HepG2 (cell line): Measurements from ENCODE around the gene CCZ1B. TPM values are rescaled to one million over a fixed set of nuclear protein-coding genes. Genes with fewer than 3 reads are reported as not detected.
"Not testable (repeated sequence)": the region's sequence is repeated elsewhere in the genome, so short reads cannot be mapped to it uniquely, and the experiment has no call there.

ENCODE experiments used
- ATAC-seq: fragments of 200-7000 bp; cut with Tn5 transposase; 3 replicates; pipeline ENCODE4 v1.9.1; 2020; ENCODE audit warnings: mild to moderate bottlenecking, moderate library complexity
- BruUV-seq: library from RNA; stranded (reverse); fragments of 400-500 nt; replicated peaks from 2 replicates; lab custom pipeline; 2021; lab: Mats Ljungman, UMichigan
- CTCF ChIA-PET: fragments of 300-600 bp; formaldehyde crosslinking; extraction: SDS; loops from one replicate; lab custom pipeline; 2021; ENCODE audit warnings: low total read pairs, inconsistent platforms, low intra/inter-chr PET ratio; lab: Yijun Ruan, JAX
- POLR2A ChIA-PET: fragments of 350-600 bp; sonication (Branson Sonifier 250); formaldehyde crosslinking; loops from one replicate; lab custom pipeline; 2020; ENCODE audit warnings: antibody characterized with exemption, inconsistent platforms; lab: Yijun Ruan, JAX
- DNase-seq: peaks from one replicate; pipeline ENCODE4 v3.0.0-alpha.2; 2015; ENCODE audit warnings: low spot score
- FAIRE-seq: peaks from 3 replicates; lab custom pipeline; 2011; peaks lifted over from hg19 to GRCh38; lab: Jason Lieb, UNC
- H2AFZ ChIP-seq: one replicate; pipeline ENCODE4 v1.6.1; 2011; ENCODE audit warnings: low read length, inconsistent platforms
- H3K27ac ChIP-seq: fragments of 300-600 bp; 3 replicates; pipeline ENCODE4 v1.8.0; 2011; ENCODE audit warnings: mixed run types, mild to moderate bottlenecking, mixed read lengths, low read length, inconsistent platforms; ENCODE audit not compliant: insufficient read depth; ENCODE audit errors: extremely low read length
- H3K27me3 ChIP-seq, 2 experiments: fragments of 200-600 bp in 1 of 2; 2 replicates in 1 of 2; 3 replicates in 1 of 2; pipeline versions ENCODE4 v1.6.0 to v1.8.0; 2011; ENCODE audit warnings: low read length in 2 of 2, mild to moderate bottlenecking in 2 of 2, moderate library complexity in 2 of 2, inconsistent platforms in 1 of 2; ENCODE audit not compliant: insufficient read depth in 2 of 2, control insufficient read depth in 1 of 2
- H3K36me3 ChIP-seq, 2 experiments: fragments of 200-600 bp in 1 of 2; replicated peaks in 1 of 2; 2 replicates in 1 of 2; 3 replicates in 1 of 2; pipeline versions ENCODE4 v1.5.1 to v1.8.0; 2011; ENCODE audit warnings: low read length in 2 of 2, inconsistent platforms in 1 of 2; ENCODE audit not compliant: insufficient read depth in 2 of 2, control insufficient read depth in 1 of 2
- H3K4me1 ChIP-seq: 2 replicates; pipeline ENCODE4 v1.5.1; 2012; ENCODE audit warnings: low read length, inconsistent platforms; ENCODE audit not compliant: insufficient read depth
- H3K4me2 ChIP-seq: 2 replicates; pipeline ENCODE4 v1.6.0; 2011; ENCODE audit warnings: low read depth, low read length, inconsistent platforms
- H3K4me3 ChIP-seq, 3 experiments: fragments of 200-600 bp in 1 of 3; sonication (generic), shearing (Covaris generic) in 1 of 3; replicated peaks in 1 of 3; 2 replicates each; pipeline ENCODE4 v1.5.1; 2011 to 2016; ENCODE audit warnings: low read length in 3 of 3, inconsistent platforms in 2 of 3, low read depth in 2 of 3, mild to moderate bottlenecking in 2 of 3, control low read depth in 1 of 3, mixed read lengths in 1 of 3; ENCODE audit not compliant: insufficient read depth in 1 of 3
- H3K79me2 ChIP-seq: one replicate; pipeline ENCODE4 v1.6.1; 2011; ENCODE audit warnings: low read length, inconsistent platforms; ENCODE audit not compliant: insufficient read depth
- H3K9ac ChIP-seq: 2 replicates; pipeline ENCODE4 v1.6.0; 2011; ENCODE audit warnings: mild to moderate bottlenecking, low read depth, low read length, inconsistent platforms; ENCODE audit not compliant: insufficient read depth
- H3K9me3 ChIP-seq: 2 replicates; pipeline ENCODE4 v1.5.1; 2012; ENCODE audit warnings: mild to moderate bottlenecking, low read length
- H4K20me1 ChIP-seq: 2 replicates; pipeline ENCODE4 v1.6.0; 2011; ENCODE audit warnings: inconsistent platforms, mild to moderate bottlenecking, low read length, moderate library complexity; ENCODE audit not compliant: insufficient read depth
- FOXK1 ChIP-seq: sonication (generic); formaldehyde crosslinking; IDR thresholded peaks from 2 replicates; pipeline ENCODE4 v1.4.0; 2020; ENCODE audit warnings: low read depth, missing genetic modification reagents, borderline replicate concordance
- PATZ1 ChIP-seq: sonication (generic); formaldehyde crosslinking; IDR thresholded peaks from 2 replicates; pipeline ENCODE4 v1.4.0; 2020; ENCODE audit warnings: missing genetic modification reagents
- PAXIP1 ChIP-seq: sonication (generic); formaldehyde crosslinking; conservative IDR thresholded peaks from 2 replicates; pipeline ENCODE4 v1.4.0; 2020; ENCODE audit warnings: mild to moderate bottlenecking, missing genetic modification reagents, moderate library complexity
- SOX6 ChIP-seq, 2 experiments: fragments of 450-650 bp in 1 of 2; sonication (generic) in 1 of 2; formaldehyde crosslinking in 1 of 2; IDR thresholded peaks; 2 replicates each; pipeline versions ENCODE4 v1.4.0 to v1.6.1; 2017 to 2020; ENCODE audit warnings: antibody characterized with exemption in 1 of 2, mild to moderate bottlenecking in 1 of 2, missing genetic modification reagents in 1 of 2
- ZNF644 ChIP-seq: IDR thresholded peaks from 2 replicates; pipeline ENCODE4 v1.6.1; 2016; ENCODE audit warnings: low read depth
- WGBS: methylation state at CpG from one replicate; pipeline ENCODE4 v1.1.6; 2017; ENCODE audit warnings: low lambda C conversion rate; 5-methylcytosine and 5-hydroxymethylcytosine counted together
- in situ Hi-C: cut with HindIII; loops from 2 replicates; pipeline ENCODE4 v1.10.0; 2017; ENCODE audit warnings: low pct_unique_long_range_greater_than_20kb; ENCODE audit not compliant: extremely low pct_ligation_motif_present
- intact Hi-C: fragments of 100-400 bp; cut with micrococcal nuclease; formaldehyde crosslinking; loops from one replicate; pipeline ENCODE4 v1.10.0; 2022; ENCODE audit not compliant: unreplicated experiment
- polyA plus RNA-seq, 8 experiments: library from polyadenylated mRNA; depleted of rRNA in 3 of 8; stranded (reverse) in 7 of 8; unstranded in 1 of 8; fragments of >200 nt; fragmentation: Illumina TruSeq in 4 of 8; extraction: Trizol in 4 of 8; gene quantifications; 2 replicates each; pipeline versions ENCODE4 v1.2.1 to v1.2.3, GENCODE V29; 2011 to 2016; ENCODE audit warnings: low read depth in 4 of 8, missing spikeins in 1 of 8, mixed read lengths in 1 of 8; ENCODE audit not compliant: insufficient read depth in 1 of 8
- total RNA-seq, 5 experiments: library from RNA; depleted of rRNA; stranded (reverse); fragments of >200 nt; fragmentation: Illumina TruSeq; extraction: Trizol; gene quantifications; 2 replicates each; pipeline ENCODE4 v1.2.3, GENCODE V29; 2016; ENCODE audit warnings: low read depth in 1 of 5

Gene CCZ1B
- total and polyA plus RNA-seq, 2 of the 13 experiments (the other 11 are each of a cell fraction or from before 2014, with no cell fraction given), result 24.4 to 50.0 TPM

GRCh38 chr7:6875022-6875421 is 48.9 kb upstream of the CCZ1B start:
- H3K9ac ChIP-seq, POLR2A ChIA-PET, ATAC-seq, H3K79me2 ChIP-seq, H3K27me3 ChIP-seq, in situ Hi-C loops, intact Hi-C loops, H3K9me3 ChIP-seq, BruUV-seq, H2AFZ ChIP-seq, FAIRE-seq, H4K20me1 ChIP-seq, H3K4me3 ChIP-seq, H3K4me2 ChIP-seq, H3K36me3 ChIP-seq, H3K27ac ChIP-seq, DNase-seq, CTCF ChIA-PET: not testable (repeated sequence)
- WGBS, result 88% methylated on average over 15 of the region's 15 CpGs
- peaks cover 35% of the 10 kb centered on the region for H3K4me1 ChIP-seq

- DNase-seq, result peak; percentile 30
- ATAC-seq; H3K79me2 ChIP-seq; H4K20me1 ChIP-seq; BruUV-seq; H3K36me3 ChIP-seq; H3K9ac ChIP-seq; FAIRE-seq; H3K9me3 ChIP-seq; in situ Hi-C loops; H3K27me3 ChIP-seq; H2AFZ ChIP-seq; POLR2A ChIA-PET; CTCF ChIA-PET; intact Hi-C loops; TF ChIP-seq SOX6 (IDR thresholded peaks at IDR 0.05): not testable (repeated sequence)
- Histone ChIP-seq H3K4me3 (peak overlapping the region in 1 of 3 experiments; percentile 14; a peak in 3 of 6 replicates), H3K27ac (peak overlapping the region; percentile 38), H3K4me1 (peaks cover 35% of the 10 kb centered on the region), H3K4me2 (peak overlapping the region; percentile 67)
- WGBS, result 7% methylated on average over 8 of the region's 11 CpGs
- TF ChIP-seq PAXIP1 (peak; percentile 52; the same call in 1 of the 2 replicates), PATZ1 (peak; percentile 79; the same call in 1 of the 2 replicates), ZNF644 (peak; percentile 50; the same call in 1 of the 2 replicates), FOXK1 (CRISPR knock-in tag) (0 out of 2 replicates have a peak, but pooled peaks have one; percentile 11), SOX6 (CRISPR knock-in tag; IDR thresholded peaks at IDR 0.05) (0 out of 2 replicates have a peak, but pooled peaks have one; percentile 14)
Measured at GRCh38 chr7:6872246-6872945, 46.3 kb upstream of the CCZ1B start.
